Left colon (tissue), 2 donors: ENCODE data around the gene TNFSF4. TPM values are rescaled to one million over a fixed set of nuclear protein-coding genes. Genes with fewer than 3 reads are reported as not detected.

Experiments
- ATAC-seq: fragments of 200-7000 bp; cut with Tn5 transposase; one replicate; pipeline ENCODE4 v1.9.1; 2020; ENCODE audit warnings: mild to moderate bottlenecking, moderate library complexity
- DNase-seq, 2 donors: peaks; one replicate each; pipeline ENCODE4 v3.0.0-alpha.2; 2020
- intact Hi-C, 2 donors: fragments of 100-400 bp; cut with DNase I in 1 of 2; cut with micrococcal nuclease in 1 of 2; formaldehyde crosslinking; loops; one replicate each; pipeline versions ENCODE4 v1.11.2 to v1.14.0; 2022; cut with DNase I, micrococcal nuclease
- total RNA-seq, 2 donors: library from RNA; stranded (reverse); fragmentation: NEBNext Ultra II Directional; extraction: Animal tissue kit (Norgen Biotek cat#: 25700); gene quantifications; one replicate each; pipeline ENCODE4 v1.2.1, GENCODE V29; 2021
- donor health status: DM: no; HTN: no; CAD: no.
- donor health status: DM: yes; HTN: yes; CAD: no.

TNFSF4 gene
- total RNA-seq, 2 donors from 2014 or later, result 1.2 to 1.5 TPM

DNA sequence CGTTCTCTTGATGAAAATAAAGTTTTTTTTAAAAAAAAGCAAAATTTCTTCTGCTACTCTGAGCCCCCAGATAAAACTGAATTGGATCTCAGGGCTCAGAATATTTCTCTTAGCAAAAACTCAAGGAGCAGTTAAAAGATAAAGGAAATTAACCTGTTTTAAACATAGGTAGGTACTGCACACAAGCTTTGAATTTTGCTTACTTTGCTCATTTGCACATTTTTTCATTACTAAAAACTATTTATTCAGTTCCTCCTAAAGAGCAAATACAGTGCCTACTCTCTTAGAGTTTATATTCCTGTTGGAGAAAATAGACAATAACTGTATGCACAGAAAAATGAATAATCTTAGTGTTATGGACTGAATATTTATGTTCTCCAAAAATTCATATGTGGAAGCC, 13.0 kb upstream of the TNFSF4 start:
- ATAC-seq (no peak), DNase-seq (no peak)
- intact Hi-C loops, result no loop called here

DNA sequence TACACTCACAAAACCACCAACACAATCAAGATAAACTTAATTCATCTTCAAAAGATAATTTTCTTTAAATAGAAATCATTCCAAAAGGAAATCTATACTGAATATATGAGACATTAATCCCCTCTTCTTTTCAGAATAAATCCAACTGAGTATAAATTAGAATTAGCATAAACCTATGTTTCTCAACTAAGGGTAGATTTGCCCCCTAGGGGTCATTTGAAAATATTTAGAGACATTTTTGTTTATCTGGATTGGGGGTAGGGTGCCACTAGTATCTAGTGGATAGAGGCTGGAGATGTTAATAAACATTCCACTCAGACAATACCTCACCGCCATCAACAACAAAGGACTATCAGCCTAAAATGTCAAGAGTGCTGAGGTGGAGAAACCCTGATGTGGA, 6.5 kb upstream of the TNFSF4 start:
- DNase-seq (no peak), ATAC-seq (no peak)
- intact Hi-C loops, result no loop called here

- DNase-seq, result no peak
- ATAC-seq, result no peak
- intact Hi-C loops, result no loop called here
These were observed 5.9 kb upstream of the TNFSF4 start for GRCh38 chr1:173212952-173213491.

- intact Hi-C loops, result no loop called here
- ATAC-seq (peak; percentile 92), DNase-seq (no peak)
These were observed 3.6 kb upstream of the TNFSF4 start for GRCh38 chr1:173210716-173211231.

- ATAC-seq (peak; percentile 77), DNase-seq (peak; percentile 26 to 27)
- intact Hi-C loops, result no loop called here
These were observed 3.2 kb upstream of the TNFSF4 start for GRCh38 chr1:173210283-173210682.

- DNase-seq (no peak), ATAC-seq (no peak)
- intact Hi-C loops, result no loop called here
These were observed 1.7 kb upstream of the TNFSF4 start for GRCh38 chr1:173208868-173209267.

- intact Hi-C loops, result no loop called here
- no peak for ATAC-seq
- DNase-seq, result no peak
These were observed 1.0 kb upstream of the TNFSF4 start for GRCh38 chr1:173208146-173208545.

- ATAC-seq (no peak), DNase-seq (no peak)
- intact Hi-C loops, result no loop called here
These were observed 1.7 kb downstream of the TNFSF4 start for GRCh38 chr1:173205146-173206051.

- ATAC-seq (no peak), DNase-seq (no peak)
- intact Hi-C loops, result loop anchor here in 1 of 2 donors (5.0 kb wide), 1 partner anchor 462 kb away; no protein-coding TSS in a partner anchor
These were observed 2.4 kb downstream of the TNFSF4 start for GRCh38 chr1:173204693-173205092.

GRCh38 chr1:173202424-173203145, 4.5 kb downstream of the TNFSF4 start:
- intact Hi-C loops, result loop anchor here in 1 of 2 donors (2.0 to 5.0 kb wide), 2 partner anchors 378 to 460 kb away; no protein-coding TSS in a partner anchor
- DNase-seq (no peak), ATAC-seq (peak; percentile 71)

DNA sequence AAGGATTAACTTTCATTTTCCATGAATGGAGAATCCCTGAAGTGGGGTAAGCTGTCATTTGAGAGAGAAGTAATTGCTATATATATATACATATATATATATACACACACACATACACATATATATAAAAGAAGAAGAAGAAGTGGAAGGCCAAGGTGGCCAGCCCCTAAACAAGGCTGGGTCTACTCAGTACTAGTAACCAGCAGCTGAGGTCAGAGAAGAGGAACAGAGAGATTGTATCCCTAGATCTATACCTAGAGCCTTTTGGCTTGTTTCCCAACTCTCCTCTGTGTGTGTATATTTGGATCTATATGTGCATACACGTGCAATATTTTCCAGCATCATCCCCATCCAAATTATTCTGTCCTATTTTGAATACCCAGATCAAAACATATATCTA, 5.2 kb downstream of the TNFSF4 start:
- DNase-seq (no peak), ATAC-seq (no peak)

GRCh38 chr1:173195596-173196088, 11.5 kb downstream of the TNFSF4 start:
- ATAC-seq, result no peak
- no peak for DNase-seq
- intact Hi-C loops, result no loop called here

More for the DNA sequence above, 5.2 kb downstream of the TNFSF4 start:
- intact Hi-C loops, result loop anchor here in 1 of 2 donors (2.0 to 5.0 kb wide), 2 partner anchors 377 to 460 kb away; no protein-coding TSS in a partner anchor

DNA sequence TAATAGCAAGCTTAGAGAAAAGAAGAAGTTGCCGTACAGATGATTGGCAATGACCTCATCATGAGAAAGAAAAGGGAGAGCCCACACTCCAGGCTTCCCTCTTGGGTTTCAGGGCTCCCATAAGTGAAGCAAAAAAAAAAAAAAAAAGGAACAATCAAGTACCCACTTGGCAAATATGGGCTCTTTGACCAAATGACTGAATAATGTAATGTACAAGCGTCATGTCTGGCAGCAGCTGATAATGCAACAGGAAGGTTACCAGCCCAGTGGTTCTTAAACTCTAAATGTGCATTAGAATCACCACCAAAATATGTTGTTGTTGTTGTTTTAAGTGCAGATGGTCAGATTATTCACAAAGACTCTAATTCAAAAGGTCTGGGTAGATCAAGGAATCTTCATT, 13.5 kb downstream of the TNFSF4 start:
- ATAC-seq, result no peak
- intact Hi-C loops, result no loop called here

DNA sequence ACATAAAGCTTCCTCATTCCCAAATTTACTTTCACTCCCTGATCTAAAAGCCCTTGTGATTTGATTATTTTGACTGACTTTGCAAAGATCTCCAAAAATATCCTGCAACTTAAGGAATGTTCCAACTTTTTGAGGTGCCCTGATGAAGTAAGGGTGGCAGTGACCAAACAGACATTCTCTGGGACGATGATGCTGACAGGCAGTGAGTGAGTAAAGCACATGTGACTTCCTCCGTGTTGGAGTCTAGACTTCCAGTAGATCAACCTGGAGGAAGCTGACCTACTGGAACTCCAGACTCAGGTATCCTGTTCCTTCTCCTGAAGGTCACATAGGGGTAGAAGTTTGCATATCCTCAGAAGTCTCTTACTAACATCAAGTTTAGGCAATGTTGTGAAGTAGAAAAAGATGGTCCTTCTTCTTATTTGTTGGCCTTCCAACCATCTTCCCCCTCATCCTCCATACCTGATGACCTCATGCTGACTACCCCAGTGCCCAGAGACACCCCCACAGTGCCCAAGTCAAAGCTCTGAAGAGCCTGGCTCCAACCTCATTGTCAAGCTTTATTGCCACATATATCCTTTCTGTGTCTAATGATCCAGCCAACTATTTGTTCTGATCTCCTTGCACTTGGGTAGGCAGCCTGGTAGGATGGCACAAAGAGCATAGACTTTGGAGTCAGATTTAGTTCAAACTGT, 16.0 kb downstream of the TNFSF4 start:
- ATAC-seq (no peak), DNase-seq (no peak)
- intact Hi-C loops, result no loop called here

More for the DNA sequence above, 13.5 kb downstream of the TNFSF4 start:
- no peak for DNase-seq

DNA sequence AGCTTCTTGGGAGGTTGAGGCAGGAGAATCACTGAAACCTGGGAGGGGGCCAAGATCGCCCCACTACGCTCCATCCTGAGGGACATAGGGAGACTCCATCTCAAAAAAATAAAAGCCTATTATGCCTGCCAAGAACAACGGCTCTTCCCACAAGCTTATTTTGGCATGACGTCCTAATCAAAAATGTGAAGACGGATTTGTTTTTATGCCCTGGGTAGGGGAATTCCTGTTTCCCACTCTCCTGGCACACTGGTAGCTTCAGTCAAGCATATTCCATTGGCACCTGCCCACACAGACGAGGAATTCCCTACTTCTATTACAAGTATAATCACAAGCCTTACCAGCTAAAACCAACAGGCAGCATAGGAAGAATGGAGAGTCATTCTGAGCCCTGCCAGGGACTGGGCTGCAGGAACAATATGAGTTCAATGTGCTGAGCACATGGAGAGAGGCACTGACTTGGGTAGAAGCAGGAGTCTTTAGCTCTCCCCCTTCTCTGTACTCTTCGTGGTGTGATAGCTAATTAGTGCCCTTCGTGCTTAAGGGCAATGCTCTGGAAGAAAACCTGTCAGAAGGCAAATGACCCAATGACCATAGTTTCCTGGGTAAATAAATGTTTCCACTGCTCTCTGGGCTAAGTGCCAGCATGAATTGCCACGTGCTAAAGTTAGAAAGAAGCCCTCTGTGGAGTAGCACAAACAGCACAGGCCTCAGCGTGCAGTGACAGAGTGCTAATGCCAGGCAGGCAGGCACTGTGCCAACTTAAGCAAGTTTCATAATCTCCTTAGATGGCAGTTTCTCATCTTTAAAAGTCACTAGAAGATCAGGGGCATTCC, 16.8 kb downstream of the TNFSF4 start:
- peak; percentile 96 for ATAC-seq
- intact Hi-C loops, result no loop called here

DNA sequence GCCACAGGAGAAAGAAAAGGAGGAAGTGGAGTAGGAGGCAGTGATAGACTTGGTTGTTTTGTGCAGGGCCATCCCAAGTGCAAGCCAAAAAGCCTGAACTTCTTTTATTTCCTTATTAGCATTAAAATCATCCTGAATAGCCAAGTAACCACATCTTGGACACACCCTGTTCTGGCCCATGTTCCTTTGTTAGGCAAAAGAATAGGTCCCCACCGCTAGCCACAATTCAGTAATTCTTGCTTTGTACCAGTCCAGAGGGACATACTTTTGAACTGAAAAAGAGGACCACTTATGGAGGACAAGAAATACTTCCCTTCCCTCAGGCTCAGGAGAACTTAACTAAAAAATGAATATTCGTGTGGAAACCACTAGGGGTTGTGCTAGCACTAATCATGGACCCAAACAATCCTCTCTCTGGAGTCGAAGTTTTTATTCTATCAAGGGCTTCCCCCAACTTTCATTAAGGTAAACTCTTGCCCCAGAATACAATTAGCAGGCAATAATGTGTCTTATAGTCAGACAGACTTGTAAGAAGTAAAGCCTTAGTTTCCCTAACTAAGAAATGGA, 19.4 kb downstream of the TNFSF4 start:
- ATAC-seq, result no peak
- intact Hi-C loops, result no loop called here
- no peak for DNase-seq

More for the DNA sequence above, 16.8 kb downstream of the TNFSF4 start:
- peak; percentile 82 to 83 for DNase-seq

- ATAC-seq (no peak), DNase-seq (no peak)
- intact Hi-C loops, result no loop called here
These were observed 25.3 kb downstream of the TNFSF4 start for GRCh38 chr1:173181791-173182190.
